GM18868 (cell line): ENCODE data around the gene MSRB3.
"Not testable (repeated sequence)": the region's sequence is repeated elsewhere in the genome, so short reads cannot be mapped to it uniquely, and the experiment has no call there.

Experiments used
- ATAC-seq: cut with Tn5 transposase; IDR thresholded peaks from one replicate; pipeline ENCODE4 v1.9.1; 2021; ENCODE audit warnings: mild to moderate bottlenecking, moderate library complexity; ENCODE audit not compliant: unreplicated experiment

MSRB3 gene

DNA sequence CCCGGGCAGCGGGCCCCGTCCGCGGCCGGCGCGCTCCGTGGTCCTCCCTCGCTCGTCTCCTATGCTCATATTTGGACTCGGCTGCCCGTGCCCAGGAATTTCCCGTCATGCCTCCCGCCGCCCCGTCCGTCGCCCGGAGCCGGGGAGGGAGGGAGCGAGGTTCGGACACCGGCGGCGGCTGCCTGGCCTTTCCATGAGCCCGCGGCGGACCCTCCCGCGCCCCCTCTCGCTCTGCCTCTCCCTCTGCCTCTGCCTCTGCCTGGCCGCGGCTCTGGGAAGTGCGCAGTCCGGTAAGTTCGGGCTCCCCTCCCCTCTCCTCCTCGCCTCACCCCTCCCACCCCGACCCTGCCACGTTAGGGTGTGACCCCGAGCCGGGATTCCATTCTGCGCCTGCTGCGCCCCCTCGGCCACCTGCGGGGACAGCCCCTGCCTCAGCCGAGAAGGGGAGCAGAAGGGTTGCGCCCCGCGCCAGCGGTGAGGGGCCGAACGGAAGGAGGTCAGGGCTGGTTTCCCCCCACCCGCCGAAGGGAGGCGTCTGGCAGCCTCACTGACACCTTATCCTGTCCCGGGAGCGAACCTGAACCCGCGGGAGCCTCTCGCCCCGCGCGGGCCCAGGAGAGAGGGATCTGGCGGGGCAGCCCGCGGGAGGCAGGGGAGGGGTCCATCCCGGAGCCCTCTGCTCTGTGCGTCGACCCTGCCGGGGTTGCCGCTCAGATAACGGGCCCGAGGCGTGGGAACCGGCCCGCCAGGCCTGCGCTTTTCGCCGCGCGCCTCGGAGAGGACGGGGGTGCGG, at the start of gene MSRB3:
TSS of gene MSRB3 (plus strand) at position 108 of the 793 bp plus-strand sequence. CDS start 29,897 bp downstream, outside the sequence.
- ATAC-seq = peak; percentile 64

DNA sequence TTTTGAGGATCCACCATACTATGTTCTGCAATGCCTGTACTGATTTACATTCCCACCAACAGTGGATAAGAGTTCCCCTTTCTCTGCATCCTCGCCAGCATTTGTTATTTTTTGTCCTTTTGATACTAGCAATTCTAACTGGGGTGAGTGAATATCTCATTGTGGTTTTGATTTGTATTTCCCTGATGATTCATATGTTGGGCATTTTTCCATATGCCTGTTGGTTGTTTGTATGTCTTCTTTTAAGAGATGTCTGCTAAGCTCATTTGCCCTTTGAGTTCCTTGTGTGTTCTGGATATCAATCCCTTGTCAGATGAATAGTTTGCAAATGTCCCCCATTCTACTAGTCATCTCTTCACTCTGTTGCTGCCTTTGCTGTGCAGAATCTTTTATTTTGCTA, 49.0 kb upstream of the MSRB3 start:
- ATAC-seq = no peak

DNA sequence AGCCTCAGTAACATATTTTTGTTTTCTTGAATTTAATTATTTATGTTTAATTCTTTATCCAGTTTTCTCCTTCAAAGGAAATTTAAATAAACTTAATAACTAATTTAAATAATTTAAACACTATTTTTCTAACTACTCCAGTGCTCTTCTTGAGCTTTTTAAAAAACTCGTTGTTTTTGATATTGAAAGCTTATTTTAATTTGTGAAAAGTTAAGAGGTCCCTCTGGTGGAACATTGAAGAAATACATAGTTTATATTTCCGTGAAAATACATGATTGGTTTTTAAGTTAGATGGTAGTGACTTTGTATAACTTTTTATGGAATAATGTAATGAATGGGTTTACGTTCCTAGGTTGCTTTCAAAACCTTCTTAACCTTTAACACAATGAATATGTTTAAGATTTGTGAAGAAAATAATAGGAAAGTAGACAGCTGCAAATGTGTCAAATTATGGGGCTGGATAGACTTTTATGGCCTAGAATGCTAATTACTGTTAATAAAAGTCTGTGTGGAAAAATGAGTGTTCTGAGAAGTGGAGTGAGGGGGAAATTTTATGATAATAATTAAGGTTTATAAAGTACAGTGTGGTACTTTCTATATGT, 45.9 kb upstream of the MSRB3 start:
- no peak for ATAC-seq

DNA sequence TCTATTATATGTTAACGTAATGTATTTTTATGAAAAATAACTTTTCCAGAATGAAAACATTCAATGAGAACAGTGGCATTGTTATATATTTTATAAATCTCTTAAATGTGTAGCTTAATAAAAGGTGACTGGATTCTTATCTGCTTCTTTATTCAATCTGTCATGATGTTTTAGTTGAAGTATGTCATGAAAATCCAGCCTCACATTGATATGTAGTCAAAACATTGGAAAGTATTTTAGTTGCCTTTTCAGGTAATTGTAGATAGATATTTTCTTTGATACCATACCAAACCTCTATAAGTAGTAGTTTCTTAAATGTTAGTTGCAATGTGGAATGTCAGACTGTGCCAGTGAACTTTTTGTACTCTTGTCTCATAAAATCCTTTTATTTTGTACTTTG, 41.3 kb upstream of the MSRB3 start:
- ATAC-seq = no peak

DNA sequence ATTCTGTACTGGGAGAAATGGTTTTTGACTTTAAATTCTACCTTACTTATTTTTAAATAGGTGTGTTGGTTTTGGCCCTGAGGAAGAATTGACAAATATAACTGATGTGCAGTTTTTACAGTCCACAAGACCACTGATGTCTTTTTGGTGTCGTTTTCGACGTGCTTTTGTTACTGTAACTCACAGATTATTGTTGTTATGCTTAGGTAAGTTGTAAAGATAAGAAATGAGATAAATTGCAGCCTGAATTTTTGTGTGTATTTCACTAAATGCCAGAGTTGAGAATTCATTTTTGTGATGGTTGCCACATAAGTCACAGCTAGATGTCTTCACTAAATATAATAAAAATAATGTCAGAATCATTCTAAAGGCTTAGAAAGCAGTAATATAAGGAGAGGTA, 39.9 kb upstream of the MSRB3 start:
- ATAC-seq = no peak

DNA sequence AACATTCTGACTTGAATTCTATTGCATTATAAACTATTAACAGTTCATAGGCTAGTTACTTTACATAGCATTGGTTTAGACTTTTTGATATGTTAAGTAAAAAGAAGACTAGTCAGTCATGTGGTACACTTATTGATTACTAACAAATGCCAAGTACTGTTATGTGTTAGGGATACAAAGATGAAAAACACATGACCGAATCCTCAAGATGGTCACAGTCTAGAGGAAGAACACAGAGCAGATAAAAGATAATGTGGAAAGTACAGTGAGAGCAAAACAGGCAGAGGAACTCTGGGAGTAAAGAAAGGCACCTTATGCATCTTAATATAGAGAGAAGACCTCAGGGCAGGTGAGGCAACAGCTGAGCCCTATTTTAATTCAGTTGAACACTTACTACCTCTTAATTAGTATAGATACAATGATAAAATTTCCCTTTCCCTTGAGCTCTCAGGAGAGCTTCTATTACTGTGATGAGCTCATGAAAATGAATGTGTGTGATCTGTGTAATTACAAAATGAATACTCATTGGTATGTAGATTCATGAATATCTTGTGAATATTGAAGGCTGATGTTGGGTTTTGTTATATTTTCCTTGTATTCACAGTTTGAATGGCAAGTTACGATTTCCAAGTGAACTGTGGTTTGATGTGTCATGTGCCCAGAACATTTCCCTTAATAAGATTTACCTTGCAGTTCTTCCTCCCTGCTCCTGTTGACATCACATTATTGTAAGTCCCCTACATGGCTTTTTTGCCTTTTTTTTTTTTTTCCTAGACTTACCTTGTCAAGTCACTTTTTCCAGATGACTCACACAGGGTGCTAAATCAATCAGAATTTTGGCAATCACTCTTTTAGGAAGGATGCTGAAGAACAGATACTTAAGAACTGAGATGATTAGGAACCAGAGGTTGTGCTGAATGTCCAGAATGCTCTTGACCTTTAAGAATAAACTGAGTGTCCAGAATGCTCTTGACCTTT, 29.5 kb upstream of the MSRB3 start:
- ATAC-seq = no peak

DNA sequence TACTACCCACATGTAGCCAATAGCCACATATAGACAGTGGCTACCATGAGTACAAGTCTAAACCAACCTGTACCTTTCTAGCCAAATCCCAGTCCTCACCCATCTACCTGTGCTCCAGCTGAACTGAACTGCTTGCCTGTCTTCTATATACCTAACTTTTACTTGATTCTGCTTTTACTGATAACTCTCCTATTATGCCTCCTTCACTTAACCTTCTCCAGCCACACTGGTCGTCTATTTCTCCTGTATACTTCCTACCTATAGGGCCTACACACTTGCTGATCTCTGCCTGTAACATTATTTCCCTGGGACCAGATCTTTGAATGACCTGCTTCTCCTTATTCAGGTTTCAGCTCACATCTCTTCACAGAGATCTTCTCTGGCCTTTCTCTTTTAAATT, 26.0 kb upstream of the MSRB3 start:
- no peak for ATAC-seq

DNA sequence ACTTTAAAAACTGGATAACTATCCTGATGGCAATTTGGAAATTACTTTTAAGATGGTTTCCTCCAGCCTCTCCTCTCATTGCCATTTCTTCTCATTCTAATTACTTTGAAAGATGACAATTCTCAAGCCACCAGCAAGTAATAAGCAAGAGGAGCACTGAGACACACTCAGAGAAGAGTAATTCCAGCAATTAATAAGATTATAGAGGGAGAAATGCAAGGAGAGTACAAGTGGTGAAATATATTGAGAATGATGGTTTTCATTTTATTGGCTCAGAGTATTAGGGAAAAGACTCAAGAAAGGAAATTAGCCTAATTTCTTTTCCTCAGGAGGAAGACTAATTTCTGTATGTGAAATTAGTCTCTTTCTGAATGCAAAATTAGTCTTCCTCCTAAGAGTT, 20.5 kb upstream of the MSRB3 start:
- no peak for ATAC-seq

DNA sequence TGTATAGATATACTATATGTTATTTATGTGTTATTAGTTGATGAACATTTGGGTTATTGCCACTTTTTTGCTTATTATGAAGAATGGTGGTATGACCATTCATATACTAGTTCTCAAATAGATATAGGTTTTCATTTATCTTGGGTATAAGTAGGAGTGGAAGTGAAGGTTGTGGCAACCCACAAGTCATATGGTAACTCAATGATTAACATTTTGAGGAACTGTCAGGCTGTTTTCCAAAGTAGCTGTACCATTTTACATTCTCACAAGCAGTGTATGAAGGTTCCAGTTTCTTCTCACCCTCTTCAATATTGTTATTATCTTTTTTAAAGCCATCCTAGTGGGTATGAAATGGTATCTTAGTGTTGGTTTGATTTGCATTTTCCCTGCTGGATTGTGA, 19.0 kb upstream of the MSRB3 start:
- no peak for ATAC-seq

DNA sequence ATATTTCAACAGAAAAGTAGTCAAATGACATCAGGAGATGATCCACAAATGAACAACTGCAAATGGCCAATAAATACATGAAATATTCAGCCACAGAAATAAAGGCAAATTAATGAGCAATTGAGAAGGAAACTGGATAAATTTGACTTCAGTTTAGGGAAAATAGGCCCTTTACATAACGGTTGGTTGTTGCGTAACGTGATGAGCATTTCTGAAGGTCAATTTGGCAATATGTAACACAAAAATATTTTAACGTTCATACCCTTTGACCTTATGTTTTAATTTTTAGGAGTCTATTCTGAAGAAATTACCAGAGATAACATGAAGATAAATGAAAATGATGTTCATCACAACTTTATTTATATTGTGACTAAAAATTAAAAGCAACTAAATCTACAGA, 14.7 kb upstream of the MSRB3 start:
- no peak for ATAC-seq

DNA sequence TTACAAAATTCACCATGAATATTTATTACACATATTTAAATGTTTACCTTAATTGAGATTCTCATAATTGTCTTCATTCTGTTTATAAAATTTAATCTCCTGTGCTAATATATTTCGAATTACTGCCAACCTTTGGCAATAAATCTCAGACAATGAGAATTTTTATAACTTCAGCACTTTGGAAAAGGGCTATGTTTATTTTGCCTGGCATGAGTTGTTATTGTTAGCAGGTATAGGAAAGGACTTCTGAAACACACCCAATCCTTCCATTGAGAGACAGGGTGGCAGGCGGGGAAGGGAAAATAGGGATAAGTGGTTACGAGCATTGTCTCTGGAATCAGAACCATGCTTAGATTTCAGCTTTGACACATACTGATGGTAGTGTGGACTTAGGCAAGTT, 12.1 kb upstream of the MSRB3 start:
- no peak for ATAC-seq

DNA sequence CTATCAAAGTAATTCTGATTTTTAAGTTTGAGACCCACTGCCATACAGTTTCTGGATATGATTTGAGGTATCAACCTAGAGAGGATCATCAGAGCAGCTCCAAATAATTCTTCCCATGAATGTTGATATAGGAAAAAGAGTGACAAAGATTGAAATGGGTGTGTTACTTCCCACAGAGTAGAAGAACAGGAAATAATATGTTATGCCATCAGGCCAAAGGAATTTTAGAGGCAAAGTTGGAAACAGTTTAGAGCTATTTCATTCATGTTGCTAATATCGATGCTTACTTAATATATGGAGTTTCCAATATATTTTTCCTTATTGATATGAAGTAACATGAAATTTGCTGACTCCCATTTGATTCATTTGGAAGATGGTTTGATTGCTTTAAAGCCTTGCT, 8.9 kb upstream of the MSRB3 start:
- ATAC-seq = no peak

DNA sequence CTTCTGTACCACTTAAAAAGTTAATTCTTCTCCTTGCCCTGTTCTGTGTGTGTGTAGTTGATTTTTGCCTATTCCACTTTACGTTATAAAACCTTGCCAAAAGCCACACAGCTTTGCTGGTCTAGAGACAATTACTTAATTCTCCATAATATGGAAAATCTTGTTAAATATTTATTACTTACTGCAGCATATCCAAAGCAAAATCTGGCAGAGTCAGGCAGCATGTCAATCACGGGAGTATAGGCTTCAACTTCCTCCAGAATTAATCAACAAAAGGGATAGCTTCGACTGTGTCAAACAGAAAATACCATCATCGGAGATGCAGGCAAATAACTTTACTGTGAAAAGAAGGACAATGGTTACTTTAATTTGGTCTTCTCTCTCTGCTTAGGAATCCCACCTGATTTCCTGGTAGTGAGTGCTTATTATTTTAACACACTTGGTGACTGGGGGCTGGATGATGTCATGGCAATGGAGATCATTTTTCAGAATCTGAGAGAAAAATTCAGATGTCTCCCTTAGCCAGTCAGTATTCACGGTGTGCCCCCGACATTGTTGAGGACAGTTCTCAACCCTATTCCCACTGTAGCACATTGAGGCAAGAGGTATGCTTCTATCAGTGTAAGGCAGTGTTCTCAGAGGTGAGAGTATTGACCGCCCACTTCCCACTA, 3.7 kb upstream of the MSRB3 start:
- no peak for ATAC-seq

DNA sequence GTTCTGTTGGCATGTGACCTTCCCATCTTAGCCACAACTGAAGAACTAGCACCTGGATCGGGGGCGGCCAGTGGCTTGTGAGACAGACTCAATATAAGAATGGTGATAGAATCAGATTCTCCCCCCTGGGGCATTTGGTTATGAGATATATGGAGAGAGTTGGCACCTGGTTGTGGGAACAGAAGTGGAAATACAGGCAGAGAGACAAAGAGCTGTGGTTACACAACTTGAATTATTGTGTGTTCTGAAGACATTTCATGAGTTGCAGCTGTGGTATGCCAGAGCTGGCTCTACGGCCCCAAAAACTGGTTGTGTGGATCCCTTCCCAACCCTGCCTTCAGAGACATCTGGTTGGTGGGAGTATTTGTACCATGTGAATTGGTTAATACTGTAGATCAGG, 2.9 kb upstream of the MSRB3 start:
- ATAC-seq = no peak

DNA sequence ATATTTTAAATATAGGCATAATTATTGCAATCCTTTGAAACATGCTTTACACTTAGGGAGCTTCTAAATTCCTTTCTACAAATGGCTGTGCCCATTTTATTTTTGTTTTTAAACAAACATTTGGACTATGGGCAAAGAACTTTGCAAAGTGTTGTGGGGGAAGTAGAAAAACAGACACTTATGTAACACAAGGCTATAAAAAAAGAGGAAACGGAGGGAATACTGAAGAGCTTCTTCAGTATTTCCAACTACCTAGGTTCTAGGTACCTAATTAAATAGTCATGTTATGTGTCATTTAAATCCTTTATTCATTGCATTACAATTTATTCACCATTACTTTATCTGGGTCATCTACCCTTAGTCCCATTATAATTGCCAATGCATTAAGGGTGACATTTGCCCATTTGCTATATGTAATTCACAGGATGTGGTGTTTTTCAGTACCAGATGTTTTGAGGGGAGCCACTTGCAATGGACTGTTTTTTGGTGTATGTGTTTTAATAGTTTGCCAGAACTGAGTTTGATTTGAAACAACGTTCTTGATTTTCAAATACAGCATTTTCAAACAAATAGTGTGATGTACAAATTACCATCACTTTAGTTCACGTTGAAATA, 1.5 kb upstream of the MSRB3 start:
- ATAC-seq = no peak

DNA sequence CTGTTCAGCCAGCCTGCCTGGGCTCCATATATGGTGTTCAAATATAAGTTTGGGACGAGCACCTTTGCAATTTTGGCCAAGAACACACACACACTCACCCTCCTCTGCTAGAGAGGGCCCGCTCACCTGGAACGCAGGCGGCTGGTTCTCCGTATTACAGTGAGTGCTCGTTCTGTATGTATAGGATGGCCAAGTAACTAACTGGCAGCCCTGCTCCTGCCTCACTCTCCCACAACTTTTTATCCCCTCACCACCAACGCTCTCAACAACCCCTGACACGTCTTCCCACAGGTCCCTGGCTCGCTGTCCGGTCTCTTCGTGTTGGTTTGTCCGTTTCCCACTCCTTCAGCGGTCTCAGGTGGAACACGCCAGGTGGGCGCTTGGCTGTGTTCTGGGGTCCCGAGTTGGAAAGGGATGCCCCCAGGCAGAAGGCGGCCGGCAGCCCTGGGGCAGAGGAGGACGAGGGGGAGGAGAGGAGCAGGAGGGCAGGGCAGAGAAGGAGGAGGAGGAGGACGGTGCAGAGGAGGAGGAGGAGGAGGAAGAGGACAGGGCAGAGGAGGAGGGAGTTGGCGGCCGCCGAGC, 398 bp upstream of the MSRB3 start:
- ATAC-seq = peak; percentile 20

DNA sequence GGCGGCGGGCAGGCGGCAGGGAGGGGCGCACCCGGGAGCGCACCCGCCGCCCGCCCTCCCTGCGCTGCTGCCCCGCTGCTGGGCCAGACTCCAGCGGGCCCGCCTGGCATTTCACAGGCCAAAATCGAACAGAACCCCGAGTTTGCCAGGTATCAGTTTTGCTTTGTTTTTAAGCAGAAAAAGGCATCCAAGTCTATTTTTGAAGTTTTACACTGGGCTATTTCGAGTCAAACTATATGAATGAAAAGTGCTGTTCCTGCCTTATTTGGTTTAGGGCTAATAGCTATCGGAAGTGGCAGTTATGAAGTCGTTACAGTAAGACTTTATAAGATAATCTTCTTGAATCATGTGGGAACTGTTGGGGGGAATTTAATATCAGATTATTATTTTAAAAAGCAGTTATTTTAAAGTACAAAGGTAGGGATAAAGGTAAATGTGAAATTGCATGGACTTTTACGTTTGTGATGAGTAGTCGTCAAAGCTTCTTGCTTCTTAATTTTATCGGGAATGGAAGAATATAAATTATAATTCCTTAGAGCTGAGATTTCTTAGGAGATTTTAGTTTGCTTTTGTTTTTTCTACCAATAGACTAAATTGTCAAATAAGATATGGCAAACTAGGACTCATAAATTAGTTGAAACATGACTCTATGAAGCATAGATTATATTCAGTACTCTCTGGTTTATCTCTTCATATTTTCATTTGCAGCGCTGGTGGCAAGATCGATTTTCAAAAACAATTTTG, 1.1 kb downstream of the MSRB3 start:
- peak; percentile 21 for ATAC-seq

DNA sequence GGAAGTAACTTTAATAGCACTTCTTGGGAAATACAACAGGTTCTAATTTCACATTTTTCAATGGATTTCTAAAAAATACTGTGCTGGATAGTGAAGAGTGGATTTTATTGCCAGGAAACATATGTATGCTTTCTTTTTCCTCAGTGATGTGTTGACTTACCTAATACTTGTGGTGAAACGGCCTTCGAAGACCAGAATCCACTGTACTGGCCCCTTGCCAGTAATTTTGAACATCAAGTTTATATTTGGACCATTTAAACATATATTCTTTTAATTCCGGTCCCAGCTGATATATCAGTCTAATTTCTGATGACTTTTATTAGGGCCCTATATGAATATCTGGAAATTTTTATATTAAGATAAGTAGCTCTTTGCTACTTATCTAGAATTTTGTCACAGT, 1.8 kb downstream of the MSRB3 start:
- no peak for ATAC-seq

DNA sequence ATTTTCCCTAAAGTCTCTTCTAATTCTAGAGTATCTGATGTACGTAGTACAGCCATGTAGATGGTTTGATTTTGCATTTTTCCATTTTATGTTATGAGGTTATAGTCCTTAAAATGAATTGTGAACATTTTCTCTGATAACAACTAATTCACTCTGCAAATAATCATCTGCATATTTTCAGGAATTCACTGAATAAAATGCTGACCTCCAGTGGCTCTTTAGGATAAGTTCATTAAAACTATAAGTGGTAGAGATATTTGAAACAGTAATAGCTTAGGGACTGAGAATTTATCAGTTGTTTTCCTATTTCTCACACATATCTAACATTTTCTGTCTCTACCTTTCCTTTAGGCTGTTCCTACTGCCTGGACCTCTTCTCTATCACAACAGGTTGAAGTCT, 4.4 kb downstream of the MSRB3 start:
- no peak for ATAC-seq

DNA sequence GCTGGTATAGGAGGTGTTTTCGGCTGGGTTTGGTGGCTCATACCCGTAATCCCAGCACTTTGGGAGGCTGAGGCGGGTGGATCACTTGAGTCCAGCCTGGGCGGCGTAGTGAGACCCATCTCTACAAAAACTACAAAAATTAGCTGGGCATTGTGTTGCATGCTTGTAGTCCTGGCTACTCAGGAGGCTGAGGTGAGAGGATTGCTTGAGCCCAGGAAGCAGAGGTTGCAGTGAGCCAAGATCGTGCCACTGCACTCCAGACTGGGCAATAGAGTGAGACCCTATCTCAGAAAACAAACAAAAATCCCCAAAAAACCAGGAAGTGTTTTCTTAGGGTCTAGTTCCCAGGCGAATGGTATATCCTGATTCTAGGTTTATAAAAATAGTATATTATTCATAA, 7.0 kb downstream of the MSRB3 start:
- ATAC-seq = not testable (repeated sequence)
